HG02943 (cell line): ENCODE measurements around the gene PTPRN2.
"Not testable (repeated sequence)": the region's sequence is repeated elsewhere in the genome, so short reads cannot be mapped to it uniquely, and the experiment has no call there.

Experiments used
- ATAC-seq: cut with Tn5 transposase; IDR thresholded peaks from one replicate; pipeline ENCODE4 v1.9.1; 2021; ENCODE audit warnings: mild to moderate bottlenecking, low read depth, moderate library complexity; ENCODE audit not compliant: unreplicated experiment

Gene PTPRN2

GRCh38 chr7:158377800-158378623, 209.6 kb downstream of the PTPRN2 start:
- no peak for ATAC-seq

DNA sequence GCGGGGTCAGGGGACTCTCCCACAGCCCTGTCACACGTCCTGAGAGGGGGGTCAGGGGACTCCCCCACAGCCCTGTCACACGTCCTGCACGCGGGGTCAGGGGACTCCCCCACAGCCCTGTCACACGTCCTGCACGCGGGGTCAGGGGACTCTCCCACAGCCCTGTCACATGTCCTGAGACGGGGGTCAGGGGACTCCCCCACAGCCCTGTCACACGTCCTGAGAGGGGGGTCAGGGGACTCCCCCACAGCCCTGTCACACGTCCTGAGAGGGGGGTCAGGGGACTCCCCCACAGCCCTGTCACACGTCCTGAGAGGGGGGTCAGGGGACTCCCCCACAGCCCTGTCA, 210.8 kb downstream of the PTPRN2 start:
- ATAC-seq: not testable (repeated sequence)

- ATAC-seq: not testable (repeated sequence)
Measured at GRCh38 chr7:158376146-158376838, 211.3 kb downstream of the PTPRN2 start.

DNA sequence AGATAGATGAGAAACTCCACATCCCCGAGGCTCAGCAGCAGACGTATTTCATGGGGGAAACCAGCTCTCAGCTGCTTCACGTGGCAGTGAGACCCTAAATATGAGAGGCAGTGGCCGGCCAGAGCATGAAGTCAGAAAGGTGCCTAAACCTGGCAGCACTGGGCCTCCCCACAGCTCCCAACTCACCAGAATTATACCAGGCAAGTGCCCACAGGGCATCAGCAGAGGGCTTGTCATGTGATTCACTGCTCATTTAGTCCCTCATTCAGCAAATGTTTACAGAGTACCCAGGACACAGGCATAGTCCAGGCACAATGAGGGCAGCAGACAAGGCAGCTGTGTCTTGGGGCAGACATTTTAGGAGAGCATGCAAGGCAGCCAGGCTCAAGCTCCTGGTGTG, 212.6 kb downstream of the PTPRN2 start:
- no peak for ATAC-seq

GRCh38 chr7:158374586-158374985, 213.0 kb downstream of the PTPRN2 start:
- ATAC-seq: no peak

DNA sequence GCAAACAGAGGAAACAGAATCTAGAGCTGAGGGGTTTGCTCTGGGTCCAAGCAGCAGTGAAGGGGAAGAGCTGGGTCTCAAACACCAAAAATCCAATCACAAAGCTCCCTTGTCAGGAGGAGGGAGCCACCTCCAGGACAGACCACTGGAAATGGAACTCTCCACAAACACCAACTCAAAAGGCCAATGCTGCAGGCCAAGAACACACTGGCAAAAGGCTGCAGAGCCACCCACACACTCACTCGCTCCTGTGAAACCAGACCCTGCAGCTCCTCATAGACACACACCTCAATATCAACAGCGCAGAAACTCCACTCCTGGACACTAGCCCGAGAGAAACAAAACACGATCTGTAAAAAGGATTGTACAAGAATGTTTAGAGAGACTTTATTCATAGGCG, 213.5 kb downstream of the PTPRN2 start:
- ATAC-seq: no peak

GRCh38 chr7:158373476-158374133, 214.0 kb downstream of the PTPRN2 start:
- no peak for ATAC-seq

GRCh38 chr7:158372400-158373342, 215.0 kb downstream of the PTPRN2 start:
- no peak for ATAC-seq

GRCh38 chr7:158371856-158372255, 215.8 kb downstream of the PTPRN2 start:
- no peak for ATAC-seq

GRCh38 chr7:158369866-158370265, 217.8 kb downstream of the PTPRN2 start:
- ATAC-seq: no peak

GRCh38 chr7:158369290-158369689, 218.3 kb downstream of the PTPRN2 start:
- no peak for ATAC-seq

DNA sequence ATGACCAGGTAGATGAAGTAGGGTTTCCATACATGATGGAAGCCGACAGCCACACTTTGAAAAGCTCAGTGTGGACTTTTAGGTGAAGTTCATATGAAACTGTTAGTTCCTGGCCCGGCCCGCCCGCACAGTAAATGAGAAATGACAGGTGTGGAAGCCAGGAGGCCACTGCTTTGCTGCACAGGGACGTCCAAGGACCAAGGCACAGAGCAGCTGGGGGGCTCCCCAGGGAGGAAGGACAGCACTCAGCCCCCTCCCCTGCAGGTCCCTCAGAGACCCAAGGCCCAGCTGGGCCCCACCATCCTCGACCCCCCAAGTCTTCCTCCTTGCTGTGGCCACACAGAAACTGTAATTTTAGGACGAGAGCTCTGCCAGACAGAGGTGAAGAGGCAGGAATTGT, 219.2 kb downstream of the PTPRN2 start:
- ATAC-seq: no peak

DNA sequence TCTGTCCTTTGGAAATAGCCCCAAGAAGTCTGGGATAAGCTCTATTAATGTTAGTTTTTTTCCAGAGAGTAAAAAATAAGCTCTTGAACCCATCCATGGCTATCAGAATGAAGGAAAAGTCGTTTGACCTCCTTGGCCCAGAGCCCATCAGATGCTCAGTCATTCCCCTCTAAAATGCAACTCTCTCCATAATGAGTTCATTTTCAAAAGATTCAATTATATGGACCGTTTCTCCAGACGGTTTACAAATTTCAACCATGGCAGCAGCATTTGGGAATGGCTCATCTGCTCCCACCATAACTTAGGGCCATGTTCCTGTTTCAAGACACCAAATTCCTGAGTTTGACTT, 220.0 kb downstream of the PTPRN2 start:
- no peak for ATAC-seq

DNA sequence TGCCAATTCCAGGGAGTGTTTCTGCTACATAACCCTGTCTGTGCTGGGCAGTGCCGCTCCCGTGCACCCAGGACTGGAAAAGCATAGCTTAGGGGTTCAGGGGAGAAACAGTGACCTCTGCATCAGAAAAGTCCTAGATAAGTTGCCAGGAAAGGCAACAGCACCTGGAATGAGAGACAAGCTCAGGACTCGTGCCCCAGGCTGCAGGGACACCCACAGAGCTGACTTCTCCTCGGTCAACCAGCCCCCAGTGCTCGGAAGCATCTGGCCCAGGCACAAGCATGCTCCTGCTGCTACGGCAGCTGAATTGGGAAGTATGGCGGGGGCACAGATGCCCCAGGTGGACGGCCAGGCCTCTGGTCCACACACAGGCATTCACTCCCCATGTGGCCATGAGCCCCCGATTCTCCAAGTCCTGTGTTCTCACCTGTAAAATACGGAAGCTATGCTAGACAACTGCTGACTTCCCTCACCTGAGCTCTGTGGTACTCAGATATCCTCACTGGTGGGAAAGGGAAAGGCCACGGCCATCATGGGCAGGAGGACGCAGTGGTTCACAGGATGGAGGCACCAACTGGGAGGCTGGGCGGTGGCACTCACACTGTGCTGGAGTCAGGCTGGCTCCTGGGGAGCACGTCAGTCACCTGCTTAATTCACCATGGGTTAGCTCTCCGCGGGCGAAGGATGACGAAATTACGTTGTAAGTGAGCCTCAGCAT, 220.5 kb downstream of the PTPRN2 start:
- ATAC-seq: no peak

DNA sequence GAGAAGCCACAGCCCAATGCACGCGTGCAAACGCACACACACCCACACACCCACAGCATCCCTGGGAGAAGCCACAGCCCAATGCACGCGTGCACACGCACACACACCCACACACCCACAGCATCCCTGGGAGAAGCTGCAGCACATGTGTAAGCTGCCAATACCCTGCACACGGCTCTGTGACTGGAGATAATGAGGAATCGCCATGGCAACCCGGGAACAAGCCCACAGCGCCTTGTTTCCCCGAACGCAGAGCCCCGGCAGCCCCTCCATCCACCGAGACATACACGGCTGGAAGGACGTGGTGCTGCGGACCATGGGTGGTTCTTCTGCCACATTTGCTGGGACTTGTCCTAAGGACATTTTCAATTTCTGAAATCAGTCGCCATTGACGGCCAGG, 221.3 kb downstream of the PTPRN2 start:
- no peak for ATAC-seq

DNA sequence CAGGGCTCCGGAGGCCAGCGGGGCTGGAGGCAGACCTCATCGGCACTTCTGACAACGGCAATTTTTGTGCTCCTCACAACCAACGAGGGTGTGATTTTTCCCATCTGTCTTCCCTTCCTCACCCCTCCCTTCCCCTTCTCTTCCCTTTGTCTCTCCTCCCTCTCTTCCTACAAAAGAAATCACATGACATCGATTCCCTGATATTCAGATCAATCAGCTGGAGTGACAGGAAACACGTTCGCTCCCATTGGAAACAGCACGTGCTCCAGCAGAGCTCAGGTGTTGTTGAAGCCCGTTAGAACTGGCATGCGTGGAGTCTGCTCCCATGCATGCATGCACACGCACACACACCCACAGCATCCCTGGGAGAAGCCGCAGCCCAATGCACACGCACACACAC, 222.4 kb downstream of the PTPRN2 start:
- ATAC-seq: no peak

- no peak for ATAC-seq
Measured at GRCh38 chr7:158364451-158364850, 223.2 kb downstream of the PTPRN2 start.

DNA sequence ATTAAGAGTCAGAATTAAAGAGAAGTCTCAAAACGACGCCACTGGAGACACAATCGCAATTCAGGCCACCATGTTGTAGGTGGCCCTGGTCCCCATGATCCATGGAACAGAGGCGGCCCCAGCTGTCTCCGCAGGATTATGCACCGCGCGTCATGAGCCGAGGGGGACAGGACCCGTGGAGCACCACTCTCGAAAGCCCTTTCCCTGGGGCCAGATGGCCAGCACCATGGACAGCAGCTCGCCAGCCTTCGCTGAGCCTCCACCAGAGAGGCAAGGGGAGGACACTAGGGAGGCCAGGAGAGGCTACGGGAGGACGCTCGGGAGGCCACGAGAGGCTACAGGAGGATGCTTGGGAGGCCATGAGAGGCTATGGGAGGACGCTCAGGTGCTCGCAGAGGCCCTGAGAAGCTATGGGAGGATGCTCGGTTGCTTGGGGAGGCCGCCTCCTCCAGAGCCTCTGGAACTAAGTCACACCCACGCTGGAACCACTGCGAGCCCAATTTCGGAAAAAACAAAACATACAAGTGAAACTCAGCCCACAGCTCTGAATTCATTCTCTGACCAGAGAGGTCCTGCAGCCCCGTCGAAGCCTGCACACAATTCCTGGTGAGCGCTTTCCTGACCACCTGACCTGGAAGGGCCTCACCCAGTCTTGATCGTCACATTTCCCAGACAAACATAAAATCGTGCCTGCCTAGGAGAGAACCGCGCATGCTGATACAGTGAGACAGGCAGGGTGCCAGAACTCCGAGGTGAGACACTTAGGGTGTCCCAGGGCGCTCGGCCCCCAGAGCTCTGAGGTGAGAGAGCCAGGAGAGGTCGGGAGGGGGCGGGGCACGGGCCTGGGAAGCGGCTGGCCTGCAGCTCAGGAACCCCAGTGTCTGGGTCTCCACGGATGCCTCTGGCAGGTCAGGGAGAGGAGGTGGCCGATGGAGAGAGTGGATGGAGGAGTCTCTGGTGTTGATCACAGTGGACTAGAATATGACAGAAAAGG, 224.4 kb downstream of the PTPRN2 start:
- no peak for ATAC-seq

DNA sequence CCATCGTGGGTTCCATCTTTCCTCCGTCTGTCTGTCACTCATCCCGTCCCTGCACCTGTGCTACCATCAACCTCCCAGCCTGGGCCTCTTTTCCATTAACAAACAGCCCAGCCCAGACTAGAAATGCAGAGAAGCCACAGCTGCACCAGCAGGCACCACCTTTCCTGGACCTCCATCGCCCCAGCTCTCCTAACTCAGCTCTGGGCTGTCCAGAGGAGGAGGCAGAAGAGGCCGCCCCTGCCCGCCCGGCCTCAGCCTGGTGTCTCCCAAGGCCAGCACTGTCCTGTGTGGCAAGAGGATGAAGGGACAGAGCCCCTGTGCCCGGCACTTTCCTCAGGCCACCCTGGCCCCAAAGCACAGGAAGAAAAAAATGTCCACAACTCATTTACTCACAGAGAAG, 225.6 kb downstream of the PTPRN2 start:
- no peak for ATAC-seq
